ENCODE data around the gene CCDC116.
"Not testable (repeated sequence)": the region's sequence is repeated elsewhere in the genome, so short reads cannot be mapped to it uniquely, and the experiment has no call there.

CCDC116 gene

DNA sequence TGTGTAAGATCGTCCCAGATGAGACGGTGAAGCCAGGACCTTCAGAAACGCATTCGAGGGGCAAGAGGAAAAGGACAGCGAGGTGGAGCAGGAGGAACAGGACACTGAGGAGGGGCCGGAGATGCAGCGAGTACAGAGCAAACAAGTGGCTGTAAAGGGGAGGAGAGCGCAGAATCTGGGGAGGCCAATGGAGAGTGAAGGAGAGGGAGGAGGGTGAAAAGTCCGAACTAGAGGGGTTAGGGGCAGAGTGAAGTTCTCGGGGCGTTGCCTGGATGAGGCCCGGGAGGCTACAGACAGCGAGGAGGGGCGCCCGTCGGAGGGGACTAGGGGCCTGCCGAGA, 24.4 kb downstream of the CCDC116 start:
- DNase-seq, result no peak

DNA sequence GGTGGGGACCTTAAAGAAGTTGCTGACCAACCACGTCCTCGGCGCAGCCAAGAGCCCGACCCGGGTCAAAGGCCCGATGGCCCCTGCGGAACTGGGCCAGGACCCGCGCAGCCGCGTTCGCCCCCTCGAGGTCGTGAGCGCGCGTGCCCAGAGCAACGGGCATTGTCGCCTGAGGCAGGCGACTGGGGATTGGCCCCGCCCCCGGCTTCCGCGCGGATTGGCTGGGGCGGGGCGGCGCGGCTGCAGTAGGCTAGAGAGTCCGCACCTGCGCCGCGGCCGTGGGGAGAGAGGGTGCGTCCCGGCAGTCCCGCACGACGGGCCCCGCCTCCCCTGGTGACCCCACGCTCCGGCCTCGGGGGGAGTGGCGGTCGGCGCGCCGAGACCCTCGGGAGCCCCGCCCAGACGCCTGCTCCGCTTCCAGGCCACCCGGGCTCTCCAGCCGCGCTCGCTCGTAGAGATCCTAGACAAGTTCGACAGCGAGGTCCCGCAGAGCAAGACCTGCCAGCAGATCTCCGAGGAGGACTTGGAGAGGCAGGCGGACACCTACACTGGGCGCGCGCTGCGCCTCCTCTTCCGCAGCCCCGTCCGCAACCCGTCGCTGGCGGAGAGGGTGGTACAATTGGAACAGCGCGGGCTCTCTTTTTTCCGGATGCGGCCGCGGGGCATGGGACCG, 24.9 kb downstream of the CCDC116 start:
- DNase-seq, result peak; percentile 74

DNA sequence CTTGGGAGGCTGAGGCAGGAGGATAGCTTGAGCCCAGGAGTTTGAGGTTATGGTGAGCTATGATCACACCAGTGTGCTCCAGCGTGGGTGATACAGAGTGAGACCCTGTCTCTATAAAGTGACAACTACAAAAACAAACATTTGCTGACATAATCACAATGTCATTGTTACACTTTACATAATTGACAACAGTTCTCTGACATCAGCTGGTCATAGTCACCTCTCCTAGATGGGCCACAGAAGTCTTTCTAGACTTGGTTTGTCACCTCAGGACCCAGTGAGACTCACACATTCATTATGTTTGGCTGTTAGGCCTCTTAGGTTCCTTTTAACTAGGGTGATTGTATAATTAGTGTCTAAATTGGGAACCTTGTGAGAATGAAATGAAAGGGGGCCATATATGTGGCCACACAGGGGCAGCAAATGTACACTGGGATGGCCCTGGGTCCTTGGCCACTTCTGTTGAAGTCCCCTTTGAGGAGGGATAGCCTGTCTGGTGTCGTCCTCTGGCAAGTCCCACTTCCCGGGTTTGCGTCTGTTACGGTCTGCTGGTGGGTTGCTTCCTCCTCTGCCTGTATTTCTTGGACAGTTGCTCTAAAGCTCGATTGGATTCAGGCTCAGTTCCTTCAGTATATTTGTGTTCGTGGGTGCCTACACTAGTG, 27.4 kb downstream of the CCDC116 start:
- DNase-seq, result no peak

DNA sequence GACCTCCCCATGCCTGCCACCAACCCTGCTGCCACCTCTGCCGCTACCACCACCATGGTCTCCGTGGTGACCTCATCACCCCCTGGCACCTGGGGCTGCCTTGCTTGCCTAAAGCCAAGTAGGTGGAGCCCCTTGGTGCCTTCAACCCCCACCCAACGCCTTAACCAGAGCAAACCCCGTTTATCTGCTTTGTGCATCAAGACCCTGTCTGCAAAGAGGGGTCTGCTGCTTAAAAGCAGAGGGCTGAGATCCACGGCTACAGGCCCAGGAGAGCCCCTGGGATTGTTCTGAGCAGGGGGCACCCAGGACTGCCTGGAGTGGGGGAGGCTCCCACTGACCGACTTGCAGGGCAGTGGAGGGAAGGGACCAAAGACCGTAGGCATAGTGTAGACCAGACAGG, 28.3 kb downstream of the CCDC116 start:
- DNase-seq, result no peak

DNA sequence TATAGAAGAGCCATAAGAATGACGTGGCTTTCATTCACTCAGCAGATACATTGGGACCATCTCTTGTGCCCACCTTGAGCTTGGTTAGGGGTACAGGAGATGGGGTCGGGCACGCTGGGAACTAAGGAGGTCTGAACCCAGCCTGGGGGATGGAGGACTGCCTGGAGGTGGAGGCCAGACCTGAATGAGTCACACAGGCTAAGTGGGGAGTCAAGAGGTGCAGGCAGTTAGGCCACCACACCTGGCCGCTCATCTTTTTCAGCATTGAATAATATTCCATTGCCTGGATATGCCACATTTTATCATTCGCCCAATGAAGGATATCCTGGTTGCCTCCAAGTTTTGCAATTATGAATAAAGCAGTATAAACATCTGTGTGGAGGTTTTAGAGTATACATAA, 29.4 kb downstream of the CCDC116 start:
- no peak for DNase-seq

DNA sequence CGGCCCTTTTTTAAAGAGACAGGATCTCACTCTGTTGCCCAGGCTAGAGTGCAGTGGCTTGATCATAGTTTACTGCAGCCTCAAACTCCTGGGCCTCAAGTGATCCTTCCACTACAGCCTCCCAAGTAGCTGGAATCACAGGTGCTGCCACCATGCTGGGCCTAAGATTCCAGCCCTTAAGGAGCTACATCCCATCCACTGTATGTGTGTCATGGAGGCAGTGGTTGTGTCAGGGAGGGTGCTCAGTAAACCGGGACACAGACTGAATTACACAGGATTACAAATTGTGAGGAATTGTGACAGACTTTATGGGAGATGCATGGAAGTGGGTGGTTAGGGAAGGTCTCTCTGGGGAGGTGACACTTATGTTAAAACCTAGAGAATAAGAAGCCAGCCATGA, 31.2 kb downstream of the CCDC116 start:
- no peak for DNase-seq

DNA sequence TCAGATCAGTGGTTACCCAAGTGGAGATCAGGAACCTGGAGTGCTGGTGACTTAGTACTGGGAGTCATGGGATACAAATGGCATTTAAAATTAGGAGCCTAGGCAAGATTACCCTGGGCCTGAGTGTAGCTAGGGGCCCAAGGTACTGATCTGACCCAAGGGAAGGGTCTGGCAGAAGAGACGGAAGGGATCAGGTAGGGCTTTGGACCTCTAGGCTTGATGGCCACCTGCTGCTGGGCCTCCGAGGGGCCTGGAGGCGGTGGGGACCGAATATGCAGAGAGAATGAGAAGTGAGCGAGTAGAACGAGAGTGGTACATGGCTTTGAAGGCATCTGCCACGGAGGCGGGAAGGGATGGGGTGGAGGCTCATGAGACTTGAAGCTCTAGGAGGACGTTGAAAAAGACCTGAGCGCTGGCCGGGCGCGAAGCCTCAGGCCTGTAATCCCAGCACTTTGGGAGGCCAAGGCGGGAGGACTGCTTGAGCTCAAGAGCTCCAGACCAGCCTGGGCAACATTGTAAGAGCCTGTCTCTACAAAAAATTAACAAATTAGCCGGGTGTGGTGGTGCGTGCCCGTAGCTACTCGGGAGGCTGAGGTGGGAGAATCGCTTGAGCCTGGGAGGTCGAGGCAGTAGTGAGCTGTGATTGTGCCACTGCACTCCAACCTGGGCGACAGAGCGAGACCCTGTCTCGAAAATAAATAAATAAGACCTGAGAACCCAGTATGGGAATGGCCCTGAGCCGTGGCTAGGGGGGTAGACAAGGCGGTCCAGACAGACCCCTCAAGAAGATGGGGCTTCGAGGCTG, 32.7 kb downstream of the CCDC116 start:
- no peak for DNase-seq

DNA sequence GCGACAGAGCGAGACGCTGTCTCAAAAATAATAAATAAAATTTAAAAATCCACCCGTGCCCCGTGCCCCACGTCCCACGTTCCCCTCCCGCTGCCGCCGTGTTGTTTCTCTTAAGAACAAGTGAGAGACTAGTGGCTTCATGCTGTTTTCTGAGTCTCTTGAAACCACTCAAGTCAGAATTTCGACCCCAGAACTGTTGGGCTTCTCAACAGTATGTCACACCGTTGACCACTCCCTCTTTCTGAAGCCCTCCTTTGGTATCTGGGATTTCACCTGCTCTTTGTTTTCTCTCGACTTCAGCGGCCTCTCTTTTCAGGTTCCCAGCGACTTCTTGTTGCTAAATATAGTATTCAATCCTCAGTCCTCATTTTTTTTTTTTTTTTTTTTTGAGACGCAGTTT, 34.2 kb downstream of the CCDC116 start:
- DNase-seq, result no peak

DNA sequence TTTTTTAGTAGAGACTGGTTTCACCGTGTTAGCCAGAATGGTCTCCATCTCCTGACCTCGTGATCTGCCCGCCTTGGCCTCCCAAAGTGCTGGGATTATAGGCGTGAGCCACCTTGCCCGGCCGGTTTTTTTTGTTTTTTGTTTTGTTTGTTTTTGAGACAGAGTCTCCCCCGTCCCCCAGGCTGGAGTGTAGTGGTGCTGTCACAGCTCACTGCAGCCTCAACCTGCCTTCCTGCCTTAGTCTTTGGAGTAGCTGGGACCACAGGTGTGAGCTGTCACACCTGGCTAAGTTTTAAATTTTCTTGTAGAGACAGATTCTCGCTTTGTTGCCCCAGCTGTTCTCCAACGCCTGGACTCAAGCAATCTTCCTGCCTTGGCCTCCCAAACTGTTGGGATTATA, 36.5 kb downstream of the CCDC116 start:
- DNase-seq, result no peak

DNA sequence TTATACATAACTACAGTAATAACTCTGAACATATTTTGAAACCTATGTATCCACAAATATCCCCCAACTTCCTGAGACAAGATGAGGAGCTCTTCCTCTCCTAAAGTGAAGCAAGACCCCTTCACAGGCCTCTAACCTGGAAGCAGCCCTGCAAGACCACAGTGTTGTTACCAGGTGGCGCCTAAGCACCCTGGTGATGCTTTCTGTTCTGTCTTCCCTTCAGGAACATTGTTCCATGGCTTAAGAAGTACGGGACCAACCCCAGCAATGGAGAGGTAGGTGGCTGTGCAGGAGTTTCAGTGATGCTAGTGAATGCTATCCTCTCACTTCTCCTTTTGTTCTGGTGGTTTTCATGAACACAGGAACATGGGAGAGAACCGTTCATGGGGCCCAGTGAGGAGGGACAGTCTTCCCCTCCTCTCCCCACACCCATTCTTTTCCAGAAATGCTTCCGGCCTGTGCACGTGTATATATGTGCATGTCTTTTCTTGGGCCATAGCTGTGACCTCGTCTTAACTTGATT, 39.6 kb downstream of the CCDC116 start:
- no peak for DNase-seq

DNA sequence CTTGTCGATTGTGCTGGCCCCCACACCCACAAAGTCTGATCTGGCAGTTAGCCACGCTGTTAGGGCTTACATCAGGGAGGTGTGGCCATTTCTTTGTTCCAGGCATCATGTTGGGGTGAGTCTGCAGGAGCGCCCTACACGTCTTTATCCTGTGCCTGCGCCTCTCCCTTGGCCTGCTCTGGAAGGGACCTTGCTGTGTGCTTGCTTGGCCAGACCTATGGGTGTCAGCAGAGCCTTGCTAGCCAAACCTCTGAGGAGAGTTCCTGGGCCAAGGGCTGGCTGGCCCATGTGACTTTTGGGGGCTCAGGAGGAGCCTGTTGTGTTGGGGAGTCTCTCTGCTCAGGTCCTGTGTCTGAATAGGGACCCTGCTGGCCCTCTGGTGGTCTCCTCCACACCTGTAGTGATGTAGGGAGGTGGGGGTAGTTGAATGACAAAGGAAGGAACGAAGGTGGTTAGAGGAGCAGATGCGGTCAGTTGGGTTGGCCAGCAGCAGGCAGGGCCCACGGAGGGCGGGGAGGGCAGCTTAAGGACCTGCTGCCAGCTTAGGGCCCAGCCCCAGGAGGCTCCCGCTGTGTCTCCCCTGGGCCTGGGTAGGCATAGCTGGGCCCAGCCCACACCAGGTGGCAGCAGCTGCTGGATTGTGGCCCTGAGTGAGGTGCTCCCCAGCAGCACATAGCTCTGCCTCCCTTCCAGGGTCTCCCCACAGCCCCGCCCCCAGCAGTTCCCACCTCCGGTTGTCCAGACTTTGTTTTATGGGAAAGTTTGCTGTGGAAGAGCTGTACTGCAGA, 41.2 kb downstream of the CCDC116 start:
- DNase-seq, result no peak

DNA sequence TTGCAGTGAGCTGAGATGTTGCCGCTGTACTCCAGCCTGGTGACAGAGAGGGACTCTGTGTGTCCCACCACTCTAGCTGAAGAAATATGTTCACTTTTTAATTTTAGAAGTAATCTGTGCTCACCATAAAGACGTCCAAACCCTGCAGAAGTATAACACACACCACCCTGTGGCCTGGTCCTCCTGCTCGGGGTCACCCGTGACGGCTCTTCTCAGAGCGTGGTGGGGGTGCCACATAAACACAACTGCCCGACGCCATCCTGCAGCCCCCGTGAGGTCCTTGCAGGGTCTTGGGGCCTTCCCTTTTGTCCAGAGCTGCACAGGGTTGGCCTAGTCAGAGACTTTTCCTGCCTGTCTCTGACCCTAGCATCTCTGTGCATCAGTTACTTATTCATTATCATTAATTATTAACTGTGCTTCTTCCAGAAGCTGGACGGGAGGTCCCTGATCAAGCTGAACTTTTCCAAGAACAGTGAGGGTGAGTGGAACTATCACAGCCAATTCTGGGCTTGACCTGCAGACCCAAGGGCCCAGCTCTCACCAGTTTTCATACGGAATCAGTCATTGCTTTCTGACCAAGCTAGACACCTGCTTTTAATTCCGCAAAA, 42.2 kb downstream of the CCDC116 start:
- DNase-seq, result no peak

DNA sequence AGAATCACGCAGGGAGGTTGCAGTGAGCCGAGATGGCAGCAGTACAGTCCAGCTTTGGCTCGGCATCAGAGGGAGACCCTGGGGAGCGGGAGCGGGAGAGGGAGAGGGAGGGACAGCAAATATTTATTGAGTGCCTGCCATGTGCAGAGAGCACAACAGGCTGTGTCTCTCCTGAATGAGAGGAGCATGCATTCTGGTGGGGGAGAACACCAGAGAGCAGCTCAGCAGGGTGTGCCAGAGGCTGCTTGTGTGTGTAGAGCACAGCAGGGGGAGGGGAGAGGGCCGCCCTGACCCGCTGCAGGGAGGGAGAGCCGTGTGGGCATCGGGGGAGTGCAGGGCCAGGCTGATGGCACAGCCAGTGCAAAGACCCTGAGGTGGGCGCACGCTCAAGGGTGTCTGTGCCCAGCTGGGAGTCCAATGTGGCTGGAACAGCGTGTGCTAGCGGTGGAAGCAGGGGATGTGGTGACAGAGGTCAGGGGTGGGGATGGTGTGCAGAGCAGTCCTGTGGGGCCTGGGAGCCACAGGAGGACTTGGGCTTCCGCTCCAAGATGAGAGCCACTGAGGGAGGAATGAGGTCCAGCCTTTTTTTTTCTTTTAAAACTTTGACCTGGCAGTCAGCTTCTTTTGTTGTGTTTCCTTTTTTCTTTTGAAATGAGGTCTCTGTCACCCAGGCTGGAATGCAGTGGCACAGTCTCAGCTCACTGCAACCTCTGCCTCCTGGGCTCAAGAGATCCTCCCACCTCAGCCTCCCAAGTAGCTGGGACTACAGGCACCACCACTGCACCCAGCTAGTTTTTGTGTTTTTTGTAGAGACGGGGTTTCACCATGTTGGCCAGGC, 45.3 kb downstream of the CCDC116 start:
- no peak for DNase-seq

DNA sequence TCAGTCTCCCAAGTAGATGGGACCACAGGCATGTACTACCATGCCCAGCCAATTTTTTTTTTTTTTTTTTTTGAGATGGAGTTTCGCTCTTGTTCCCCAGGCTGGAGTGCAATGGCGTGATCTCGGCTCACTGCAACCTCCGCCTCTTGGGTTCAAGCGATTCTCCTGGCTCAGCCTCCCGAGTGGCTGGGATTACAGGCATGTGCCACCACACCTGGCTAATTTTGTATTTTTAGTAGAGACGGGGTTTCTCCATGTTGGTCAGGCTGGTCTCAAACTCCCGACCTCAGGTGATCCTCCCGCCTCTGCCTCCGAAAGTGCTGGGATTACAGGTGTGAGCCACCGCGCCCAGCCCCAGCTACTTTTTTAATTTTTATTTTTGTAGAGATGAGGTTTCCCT, 46.3 kb downstream of the CCDC116 start:
- not testable (repeated sequence) for DNase-seq

DNA sequence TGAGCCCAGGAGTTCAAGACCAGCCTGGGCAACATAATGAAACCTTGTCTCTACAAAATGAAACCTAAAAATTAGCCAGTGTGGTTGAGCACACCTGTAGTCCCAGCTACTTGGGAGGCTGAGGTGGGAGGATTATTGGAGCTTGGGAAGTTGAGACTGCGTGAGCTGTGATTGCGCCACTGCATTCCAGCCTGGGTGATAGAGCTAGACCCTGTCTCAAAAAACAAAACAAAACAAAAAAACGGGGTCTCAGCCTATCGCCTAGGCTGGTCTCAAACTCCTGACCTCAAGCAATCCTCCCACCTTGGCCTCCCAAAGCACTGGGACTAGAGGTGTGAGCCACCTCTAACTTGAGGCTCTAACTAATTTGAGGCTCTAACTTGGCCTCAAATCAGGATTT, 46.8 kb downstream of the CCDC116 start:
- DNase-seq, result no peak

DNA sequence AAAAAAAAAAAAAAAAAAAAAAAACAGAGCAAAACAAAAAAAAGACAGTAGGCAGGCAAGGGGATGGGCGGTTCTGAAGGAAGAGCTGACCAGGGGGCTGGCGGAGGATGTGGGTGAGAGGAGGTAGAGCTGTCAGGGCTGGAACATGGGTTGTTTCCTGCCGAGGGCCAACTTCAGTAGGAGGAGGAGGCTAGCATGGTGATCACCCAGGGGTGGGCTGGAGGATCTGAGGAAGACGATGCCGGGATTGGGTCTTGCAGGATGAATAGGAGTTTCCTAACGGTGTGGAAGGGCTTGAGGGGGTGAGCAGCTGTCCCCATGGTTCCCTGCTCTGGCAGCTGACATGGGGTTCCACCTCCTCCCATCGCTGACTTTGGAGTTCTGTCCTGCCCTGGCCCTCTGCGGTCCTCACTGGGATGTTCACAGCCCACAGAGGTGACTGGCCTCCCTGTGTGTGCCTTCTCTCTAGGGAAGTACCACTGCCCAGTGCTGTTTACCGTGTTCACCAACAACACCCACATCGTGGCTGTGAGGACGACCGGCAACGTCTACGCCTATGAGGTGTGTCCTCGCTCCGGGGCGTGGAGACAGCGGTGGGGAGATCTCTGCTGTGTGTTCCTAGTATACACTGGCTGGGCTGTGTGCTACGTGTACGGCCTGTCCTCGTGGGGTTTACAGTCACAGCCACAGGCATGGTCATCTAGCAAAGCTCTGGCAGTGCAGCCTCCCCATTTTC, 48.4 kb downstream of the CCDC116 start:
- DNase-seq, result no peak

DNA sequence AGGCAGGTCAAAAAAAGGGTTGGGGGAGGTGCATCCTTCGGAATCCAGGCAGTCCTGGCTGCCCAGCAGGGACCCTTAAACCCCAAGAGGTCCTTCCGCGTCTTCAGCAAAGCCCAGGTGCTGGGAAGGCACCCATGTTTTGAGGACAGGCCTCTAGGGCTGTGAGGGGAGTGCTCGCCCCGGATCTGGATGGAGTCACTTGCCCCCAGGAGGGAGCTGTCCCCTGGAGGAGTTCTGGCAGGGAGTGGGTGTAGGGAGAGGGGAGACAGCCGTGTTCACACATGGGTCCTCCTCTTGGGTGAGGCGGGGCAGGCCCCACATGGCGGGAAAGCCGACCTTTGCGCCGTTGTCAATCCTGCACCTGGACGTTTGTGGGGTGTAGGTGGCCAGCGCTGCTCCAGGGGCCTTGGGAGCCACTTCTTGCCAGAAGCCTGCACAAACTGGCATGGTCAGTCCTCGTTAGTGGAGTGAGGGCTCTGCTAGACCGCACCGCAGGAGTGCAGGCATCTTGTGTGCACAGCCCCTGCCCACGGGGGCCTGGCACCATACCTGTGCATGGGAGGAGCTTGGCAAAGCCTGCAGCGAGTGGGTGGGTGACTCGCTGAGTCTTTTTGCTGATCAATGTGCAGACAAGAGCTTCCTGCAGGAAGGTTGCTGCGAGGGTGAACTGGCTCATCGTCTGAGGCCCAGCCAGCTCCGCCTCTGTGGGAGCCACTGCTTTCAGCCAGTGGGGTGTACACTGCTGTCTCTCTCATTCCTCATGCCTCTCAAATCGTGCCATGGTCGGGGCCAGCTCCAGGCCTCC, 49.2 kb downstream of the CCDC116 start:
- DNase-seq, result no peak

DNA sequence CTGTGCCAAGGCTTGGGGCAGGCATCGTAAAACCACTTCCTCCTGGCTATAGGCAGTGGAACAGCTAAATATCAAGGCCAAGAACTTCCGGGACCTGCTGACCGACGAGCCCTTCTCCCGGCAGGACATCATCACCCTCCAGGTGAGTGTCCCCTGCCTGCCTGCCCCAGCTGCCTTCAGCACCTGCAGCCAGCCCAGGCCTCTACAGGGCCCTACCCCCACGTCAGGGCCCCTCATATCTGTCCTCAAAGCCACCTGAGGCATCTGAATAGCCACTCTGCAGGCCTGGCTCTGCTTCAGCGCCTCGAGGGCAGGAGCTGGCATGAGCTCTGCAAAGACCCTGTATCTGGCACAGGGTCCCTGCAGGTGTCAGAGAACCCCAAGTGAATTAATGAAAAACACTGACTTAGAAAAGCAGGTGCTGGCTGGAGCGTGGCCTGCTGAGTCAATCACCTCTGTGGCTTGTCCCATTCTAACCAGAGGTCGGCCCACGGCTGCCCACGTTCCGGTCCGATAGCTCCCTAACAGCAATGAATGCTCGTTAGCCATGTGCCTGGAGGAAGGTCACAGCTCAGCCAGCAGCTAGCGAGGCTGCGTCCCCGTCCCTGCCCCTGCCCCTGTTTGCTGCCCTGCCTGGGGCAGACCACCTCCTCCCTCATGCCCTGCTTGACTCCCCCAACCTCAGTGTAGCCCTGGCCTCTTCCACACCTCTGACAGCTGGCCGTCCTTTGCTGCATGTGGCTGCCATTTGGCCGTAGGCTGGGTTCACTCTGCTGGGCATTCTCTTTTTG, 50.0 kb downstream of the CCDC116 start:
- DNase-seq, result no peak

DNA sequence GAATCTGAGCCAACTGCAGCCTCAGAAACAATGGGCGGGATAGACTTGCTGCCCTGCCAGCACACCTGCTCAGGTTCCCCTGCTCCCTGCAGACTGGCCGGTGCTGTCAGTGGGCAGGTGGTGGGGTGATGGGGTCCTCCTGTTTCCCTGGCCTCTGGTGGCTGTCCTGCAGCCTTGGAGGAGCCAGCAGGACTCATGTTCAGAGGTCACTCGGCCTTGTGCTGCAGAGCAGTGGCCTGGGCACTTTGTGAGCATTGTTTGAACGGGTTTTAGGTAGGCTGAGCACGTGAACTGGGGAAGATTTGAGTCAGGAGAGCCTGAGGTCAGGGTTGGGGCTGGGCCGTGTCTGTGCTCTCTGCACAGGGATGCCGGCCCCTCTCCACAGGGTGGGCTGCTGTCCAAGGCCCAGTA, 50.8 kb downstream of the CCDC116 start:
- no peak for DNase-seq

Measured in inflammatory macrophage treated with lipopolysaccharide for 4 hours (primary cell).